Duodenal mucosa (tissue), 2 donors: ENCODE measurements around the gene RCAN1.

ENCODE experiments used
- H3K27ac ChIP-seq: one replicate; pipeline ENCODE4 v1.7.0; 2013; ENCODE audit warnings: low read depth, low read length
- H3K27me3 ChIP-seq, 2 donors: one replicate each; pipeline ENCODE4 v1.7.0; 2013; ENCODE audit warnings: low read length in 2 of 2, control low read depth in 1 of 2; ENCODE audit not compliant: insufficient read depth in 2 of 2, control insufficient read depth in 1 of 2
- H3K36me3 ChIP-seq, 2 donors: one replicate each; pipeline ENCODE4 v1.7.0; 2013; ENCODE audit warnings: low read length in 2 of 2, control low read depth in 1 of 2; ENCODE audit not compliant: insufficient read depth in 2 of 2, control insufficient read depth in 1 of 2
- H3K4me1 ChIP-seq, 2 donors: one replicate each; pipeline ENCODE4 v1.7.0; 2013; ENCODE audit warnings: low read length in 2 of 2, control low read depth in 1 of 2; ENCODE audit not compliant: insufficient read depth in 2 of 2, control insufficient read depth in 1 of 2
- H3K4me3 ChIP-seq, 2 donors: one replicate each; pipeline ENCODE4 v1.7.0; 2013; ENCODE audit warnings: low read length in 2 of 2, low read depth in 1 of 2
- H3K9ac ChIP-seq, 2 donors: one replicate each; pipeline ENCODE4 v1.7.0; 2013; ENCODE audit warnings: low read length in 2 of 2, low read depth in 1 of 2
- H3K9me3 ChIP-seq, 2 donors: one replicate each; pipeline ENCODE4 v1.7.0; 2013; ENCODE audit warnings: low read length in 2 of 2, control low read depth in 1 of 2; ENCODE audit not compliant: control insufficient read depth in 1 of 2

Gene RCAN1

DNA sequence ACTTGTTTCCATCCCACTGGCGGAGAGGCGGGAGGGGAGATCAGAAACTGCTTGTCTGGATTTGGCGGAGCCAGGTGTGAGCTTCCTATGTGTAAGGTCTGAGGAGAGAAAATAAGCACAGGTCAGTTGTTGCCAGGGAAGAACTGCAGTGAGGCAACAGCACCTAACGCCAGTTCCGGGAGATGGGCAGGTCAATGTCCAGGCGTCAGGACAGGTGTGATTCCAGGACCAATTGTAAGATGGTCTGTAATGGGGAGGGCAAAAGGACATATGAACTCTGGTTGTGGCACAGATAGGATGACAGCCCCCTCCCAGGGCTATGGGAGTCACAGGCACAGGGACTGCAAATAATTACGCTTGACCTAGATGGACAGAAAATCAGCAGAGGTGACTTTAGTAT, 93.4 kb downstream of the RCAN1 start:
- H3K27ac ChIP-seq: peak overlapping the region; percentile 72

DNA sequence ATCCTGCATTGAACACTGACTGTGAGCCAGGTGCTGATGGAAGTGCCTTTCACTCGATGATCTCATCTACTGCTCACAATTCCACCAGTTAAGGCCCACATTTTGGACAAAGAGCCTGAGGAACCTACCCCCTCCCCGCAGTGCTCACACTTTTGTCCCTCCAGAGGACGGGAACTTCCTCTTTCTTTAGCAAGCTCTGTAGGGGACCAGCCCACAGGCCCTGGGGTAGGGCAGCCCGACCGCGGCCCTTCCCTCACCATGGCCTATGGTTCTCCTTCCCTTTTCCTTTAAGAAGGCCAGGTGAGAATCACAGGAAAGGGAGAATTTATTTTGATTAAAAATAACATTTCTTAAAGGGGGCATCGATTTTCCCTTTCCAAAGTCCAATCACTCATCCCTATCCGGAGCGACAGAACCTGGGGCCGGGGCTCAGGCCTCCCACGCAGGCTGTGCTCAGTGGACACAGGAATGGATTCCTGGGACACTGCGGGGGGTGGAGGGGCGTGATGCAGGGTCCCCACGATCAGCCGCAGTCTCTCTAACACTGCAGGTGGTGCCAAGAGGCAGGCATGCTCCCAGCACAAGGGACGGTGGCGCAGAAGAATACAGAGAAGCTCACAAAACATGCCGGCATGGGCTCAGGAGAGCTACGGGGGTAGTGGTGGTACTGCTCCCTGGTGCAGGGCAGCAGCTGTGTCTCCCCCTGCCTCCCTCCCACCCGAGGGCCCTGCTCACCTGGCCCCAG, 94.0 kb downstream of the RCAN1 start:
- Histone ChIP-seq H3K27ac (no peak overlapping the region), H3K36me3 (peaks cover 5 to 18% of the 10 kb centered on the region in 2 donors), H3K4me1 (peaks cover 32 to 36% of the 10 kb centered on the region in 2 donors), H3K9ac (no peak overlapping the region), H3K27me3 (no peaks in the 10 kb centered on the region), H3K9me3 (no peaks in the 10 kb centered on the region), H3K4me3 (no peak overlapping the region)

More for the DNA sequence above, 93.4 kb downstream of the RCAN1 start:
- Histone ChIP-seq H3K9ac (peak overlapping the region in 1 of 2 donors; percentile 51), H3K9me3 (no peaks in the 10 kb centered on the region), H3K4me1 (peaks cover 32 to 37% of the 10 kb centered on the region in 2 donors), H3K4me3 (no peak overlapping the region), H3K27me3 (no peaks in the 10 kb centered on the region), H3K36me3 (peaks cover 5 to 18% of the 10 kb centered on the region in 2 donors)

GRCh38 chr21:34520281-34520680, 94.6 kb downstream of the RCAN1 start:
- no peak overlapping the region for H3K9ac ChIP-seq
- H3K4me3 ChIP-seq: no peak overlapping the region
- peaks cover 32% of the 10 kb centered on the region in 2 donors for H3K4me1 ChIP-seq
- no peak overlapping the region for H3K27ac ChIP-seq
- peaks cover 5 to 18% of the 10 kb centered on the region in 2 donors for H3K36me3 ChIP-seq
- no peaks in the 10 kb centered on the region for H3K27me3 ChIP-seq
- H3K9me3 ChIP-seq: no peaks in the 10 kb centered on the region

GRCh38 chr21:34519694-34520093, 95.2 kb downstream of the RCAN1 start:
- no peaks in the 10 kb centered on the region for H3K27me3 ChIP-seq
- H3K4me1 ChIP-seq: peaks cover 27 to 31% of the 10 kb centered on the region in 2 donors
- H3K4me3 ChIP-seq: no peak overlapping the region
- no peaks in the 10 kb centered on the region for H3K9me3 ChIP-seq
- H3K36me3 ChIP-seq: peaks cover 5 to 18% of the 10 kb centered on the region in 2 donors
- no peak overlapping the region for H3K27ac ChIP-seq
- no peak overlapping the region for H3K9ac ChIP-seq

- Histone ChIP-seq H3K4me1 (peaks cover 21 to 27% of the 10 kb centered on the region in 2 donors), H3K9ac (no peak overlapping the region), H3K36me3 (peaks cover 5 to 18% of the 10 kb centered on the region in 2 donors), H3K27me3 (no peaks in the 10 kb centered on the region), H3K27ac (no peak overlapping the region), H3K4me3 (no peak overlapping the region), H3K9me3 (no peaks in the 10 kb centered on the region)
Measured at GRCh38 chr21:34519016-34519415, 95.9 kb downstream of the RCAN1 start.

DNA sequence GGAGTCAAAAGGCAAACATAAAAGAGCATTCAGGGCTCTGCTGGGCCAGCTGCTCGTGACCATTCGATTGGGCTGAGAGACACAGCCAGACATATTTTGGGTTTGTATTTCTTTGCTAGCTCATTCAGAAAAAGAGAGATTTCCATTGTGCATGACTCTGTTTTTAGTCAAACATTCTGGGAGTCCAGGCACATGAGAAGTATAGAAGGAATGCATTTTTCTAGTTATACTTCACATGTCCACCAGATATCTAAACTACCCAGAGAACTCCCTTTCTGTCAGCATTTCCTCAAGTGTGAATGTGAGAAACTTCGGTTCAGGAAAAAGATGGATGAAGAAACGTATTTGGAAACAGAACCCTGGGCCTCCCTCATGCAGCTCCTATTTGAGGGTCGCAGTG, 96.6 kb downstream of the RCAN1 start:
- no peak overlapping the region for H3K4me3 ChIP-seq
- H3K9ac ChIP-seq: no peak overlapping the region
- no peaks in the 10 kb centered on the region for H3K9me3 ChIP-seq
- peaks cover 20 to 22% of the 10 kb centered on the region in 2 donors for H3K4me1 ChIP-seq
- H3K27ac ChIP-seq: no peak overlapping the region
- peaks cover 5 to 18% of the 10 kb centered on the region in 2 donors for H3K36me3 ChIP-seq
- H3K27me3 ChIP-seq: no peaks in the 10 kb centered on the region

- Histone ChIP-seq H3K27me3 (no peaks in the 10 kb centered on the region), H3K4me1 (peaks cover 15 to 16% of the 10 kb centered on the region in 2 donors), H3K9me3 (no peaks in the 10 kb centered on the region), H3K36me3 (peaks cover 5 to 18% of the 10 kb centered on the region in 2 donors), H3K27ac (no peak overlapping the region), H3K4me3 (no peak overlapping the region), H3K9ac (no peak overlapping the region)
Measured at GRCh38 chr21:34517491-34518245, 97.2 kb downstream of the RCAN1 start.

DNA sequence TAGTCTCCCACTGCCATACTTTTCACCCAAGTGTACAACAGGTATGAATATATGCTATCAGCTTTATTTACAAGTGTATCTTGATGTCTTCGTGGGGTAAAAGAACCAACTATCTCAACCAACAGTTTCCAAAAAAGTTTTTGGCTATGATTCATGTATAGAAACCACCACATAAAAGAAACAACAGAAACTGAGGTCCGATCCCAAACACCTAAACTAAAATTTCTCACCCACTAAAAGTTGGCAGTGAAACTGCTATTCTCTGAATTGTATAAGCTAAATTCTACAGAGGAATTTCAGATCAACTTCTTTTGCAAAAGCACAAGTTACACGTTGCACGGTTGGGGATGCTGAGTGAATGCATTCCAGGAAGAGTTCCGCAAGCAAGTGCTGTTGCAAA, 97.9 kb downstream of the RCAN1 start:
- Histone ChIP-seq H3K4me1 (peaks cover 11 to 12% of the 10 kb centered on the region in 2 donors), H3K9me3 (no peaks in the 10 kb centered on the region), H3K27me3 (no peaks in the 10 kb centered on the region), H3K36me3 (peaks cover 5 to 18% of the 10 kb centered on the region in 2 donors), H3K27ac (no peak overlapping the region), H3K9ac (no peak overlapping the region), H3K4me3 (no peak overlapping the region)

DNA sequence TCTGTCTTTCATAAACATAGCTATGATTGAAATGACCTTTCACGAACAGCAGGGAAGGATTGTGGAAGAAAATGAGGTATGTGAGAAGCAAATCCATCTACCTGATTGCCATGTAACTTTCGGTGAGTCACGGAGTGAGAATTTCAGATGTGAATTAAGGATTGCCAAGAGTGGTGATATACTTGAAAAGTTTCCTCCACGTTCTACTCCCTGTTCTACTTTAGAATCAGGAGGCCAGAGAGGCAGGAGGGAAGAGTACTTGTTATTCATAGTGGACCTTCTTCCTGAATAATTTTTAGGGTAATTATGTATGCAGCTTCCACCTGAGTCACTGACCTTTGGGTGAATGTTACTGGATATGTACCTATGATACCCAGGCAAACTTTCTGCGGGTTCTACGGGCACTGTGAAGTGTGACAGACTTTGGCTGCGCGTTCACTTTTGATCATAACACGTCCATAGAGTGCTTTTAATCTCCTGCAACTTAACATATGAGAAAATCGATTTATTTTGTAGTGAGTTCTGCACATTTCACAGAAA, 100.3 kb downstream of the RCAN1 start:
- Histone ChIP-seq H3K27me3 (no peaks in the 10 kb centered on the region), H3K9me3 (no peaks in the 10 kb centered on the region), H3K27ac (no peak overlapping the region), H3K4me1 (peaks cover 5 to 6% of the 10 kb centered on the region in 2 donors), H3K9ac (no peak overlapping the region), H3K4me3 (no peak overlapping the region), H3K36me3 (peaks cover 0 to 9% of the 10 kb centered on the region in 2 donors)

- Histone ChIP-seq H3K9me3 (no peaks in the 10 kb centered on the region), H3K9ac (no peak overlapping the region), H3K36me3 (peaks cover 0 to 6% of the 10 kb centered on the region in 2 donors), H3K4me1 (peaks cover 5 to 6% of the 10 kb centered on the region in 2 donors), H3K4me3 (no peak overlapping the region), H3K27ac (no peak overlapping the region), H3K27me3 (no peaks in the 10 kb centered on the region)
Measured at GRCh38 chr21:34513129-34513675, 101.7 kb downstream of the RCAN1 start.
